ENCODE results near the gene KAZALD1.

DNA sequence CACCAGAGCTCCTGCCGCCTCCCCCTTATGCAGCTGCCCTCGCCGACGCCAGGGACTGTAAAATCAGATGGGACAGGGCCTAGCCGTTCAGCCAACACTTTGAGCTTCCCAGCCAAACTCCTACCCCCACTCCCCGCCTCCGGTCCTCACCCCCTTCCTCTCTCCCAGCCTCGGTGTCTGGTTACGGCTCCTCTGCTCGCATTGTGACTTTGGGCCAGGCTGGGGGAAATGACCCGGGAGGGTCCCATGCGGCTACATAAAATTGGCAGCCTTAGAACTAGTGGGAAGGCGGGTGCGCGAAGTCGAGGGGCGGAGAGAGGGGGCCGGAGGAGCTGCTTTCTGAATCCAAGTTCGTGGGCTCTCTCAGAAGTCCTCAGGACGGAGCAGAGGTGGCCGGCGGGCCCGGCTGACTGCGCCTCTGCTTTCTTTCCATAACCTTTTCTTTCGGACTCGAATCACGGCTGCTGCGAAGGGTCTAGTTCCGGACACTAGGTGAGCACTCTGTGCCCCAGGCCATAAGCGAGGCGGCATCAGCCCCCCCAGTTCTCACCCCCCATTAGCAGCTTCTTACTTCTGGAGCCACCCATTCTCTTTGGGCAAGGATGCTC is at the start of gene KAZALD1:
- TF ChIP-seq, protein P1, sequence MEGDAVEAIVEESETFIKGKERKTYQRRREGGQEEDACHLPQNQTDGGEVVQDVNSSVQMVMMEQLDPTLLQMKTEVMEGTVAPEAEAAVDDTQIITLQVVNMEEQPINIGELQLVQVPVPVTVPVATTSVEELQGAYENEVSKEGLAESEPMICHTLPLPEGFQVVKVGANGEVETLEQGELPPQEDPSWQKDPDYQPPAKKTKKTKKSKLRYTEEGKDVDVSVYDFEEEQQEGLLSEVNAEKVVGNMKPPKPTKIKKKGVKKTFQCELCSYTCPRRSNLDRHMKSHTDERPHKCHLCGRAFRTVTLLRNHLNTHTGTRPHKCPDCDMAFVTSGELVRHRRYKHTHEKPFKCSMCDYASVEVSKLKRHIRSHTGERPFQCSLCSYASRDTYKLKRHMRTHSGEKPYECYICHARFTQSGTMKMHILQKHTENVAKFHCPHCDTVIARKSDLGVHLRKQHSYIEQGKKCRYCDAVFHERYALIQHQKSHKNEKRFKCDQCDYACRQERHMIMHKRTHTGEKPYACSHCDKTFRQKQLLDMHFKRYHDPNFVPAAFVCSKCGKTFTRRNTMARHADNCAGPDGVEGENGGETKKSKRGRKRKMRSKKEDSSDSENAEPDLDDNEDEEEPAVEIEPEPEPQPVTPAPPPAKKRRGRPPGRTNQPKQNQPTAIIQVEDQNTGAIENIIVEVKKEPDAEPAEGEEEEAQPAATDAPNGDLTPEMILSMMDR (IDR thresholded peaks at IDR 0.05): no peak
- TF ChIP-seq EP300 (IDR thresholded peaks at IDR 0.05) (no peak), POLR2A (IDR thresholded peaks at IDR 0.05) (no peak)

Data from sigmoid colon (tissue), 4 donors.